Measurements from ENCODE around the gene PLPPR5. TPM values are rescaled to one million over a fixed set of nuclear protein-coding genes. Genes with fewer than 3 reads are reported as not detected.

The PLPPR5 gene
- total and polyA plus RNA-seq, 2 of the 8 experiments (the other 6 are each of a cell fraction or from before 2014, with no cell fraction given) = 1.9 to 5.6 TPM

GRCh38 chr1:98897479-98897878, 107.2 kb downstream of the PLPPR5 start (continued):
- TF ChIP-seq CTCF (IDR thresholded peaks at IDR 0.05; ENCODE audit: control extremely low read depth in 1 of 3, insufficient read depth in 1 of 3, low read depth in 1 of 3, low read length in 3 of 3) (no peak), CBX8 (IDR thresholded peaks at IDR 0.05; ENCODE audit: borderline replicate concordance, low read depth, low read length) (no peak), EZH2 (IDR thresholded peaks at IDR 0.05; ENCODE audit: low read depth, low read length, severe bottlenecking) (no peak), HDAC2 (IDR thresholded peaks at IDR 0.05; ENCODE audit: borderline replicate concordance in 1 of 2, low read depth in 2 of 2, low read length in 2 of 2) (no peak), RBBP5 (IDR thresholded peaks at IDR 0.05; ENCODE audit: borderline replicate concordance, low read depth, low read length) (no peak), ZNF274 (IDR thresholded peaks at IDR 0.05; ENCODE audit: borderline replicate concordance, extremely low read depth, low read length) (no peak)
